ENCODE data around the gene OR10J4. TPM values are rescaled to one million over a fixed set of nuclear protein-coding genes. Genes with fewer than 3 reads are reported as not detected.

OR10J4 gene
- total RNA-seq (not detected), polyA plus RNA-seq (not detected), total RNA-seq (not detected)

GRCh38 chr1:159431904-159432303 lies at the start of gene OR10J4:
TSS of gene OR10J4 (plus strand) at chr1:159432204.
- no peaks in the 10 kb centered on the region for H3K27me3 ChIP-seq (ENCODE audit: control insufficient read depth in 2 of 2, insufficient read depth in 2 of 2, low read length in 2 of 2)
- no peaks in the 10 kb centered on the region for H3K36me3 Mint-ChIP-seq
- H3K27me3 Mint-ChIP-seq: peaks cover 0 to 21% (median 17%) of the 10 kb centered on the region in 5 donors
- no peak within 1 kb of the TSS for H3K27ac Mint-ChIP-seq
- no peaks in the 10 kb centered on the region for H3K4me1 Mint-ChIP-seq
- peaks cover 0 to 1% (median 0%) of the 10 kb centered on the region in 11 donors for H3K9me3 Mint-ChIP-seq
- H3K36me3 ChIP-seq (ENCODE audit: control insufficient read depth in 2 of 3, insufficient read depth in 3 of 3, low read length in 3 of 3): no peaks in the 10 kb centered on the region
- intact Hi-C loops (cut with micrococcal nuclease): no loop called here
- DNase-seq: no peak
- H3K9me3 ChIP-seq (ENCODE audit: control insufficient read depth in 2 of 3, low read length in 3 of 3): no peaks in the 10 kb centered on the region
- H3K4me3 ChIP-seq (ENCODE audit: low read length): no peak within 1 kb of the TSS
- H3K27ac ChIP-seq (ENCODE audit: low read depth, low read length): no peak within 1 kb of the TSS
- no peak within 1 kb of the TSS for H3K4me3 Mint-ChIP-seq
- ChIA-PET POLR2A (no interaction called here), CTCF (no interaction called here)
- ATAC-seq: no peak
- H3K4me1 ChIP-seq (ENCODE audit: control insufficient read depth in 2 of 2, insufficient read depth in 2 of 2, low read length in 2 of 2): no peaks in the 10 kb centered on the region

- Mint-ChIP-seq H3K27me3 (peaks cover 0 to 23% (median 4%) of the 10 kb centered on the region in 5 donors), H3K4me1 (no peaks in the 10 kb centered on the region), H3K27ac (no peak overlapping the region), H3K9me3 (peaks cover 0 to 11% (median 4%) of the 10 kb centered on the region in 11 donors), H3K4me3 (no peak overlapping the region), H3K36me3 (no peaks in the 10 kb centered on the region)
- H3K36me3 ChIP-seq (ENCODE audit: control insufficient read depth in 2 of 3, insufficient read depth in 3 of 3, low read length in 3 of 3): no peaks in the 10 kb centered on the region
- H3K4me3 ChIP-seq (ENCODE audit: low read length): no peak overlapping the region
- H3K9me3 ChIP-seq (ENCODE audit: control insufficient read depth in 2 of 3, low read length in 3 of 3): no peaks in the 10 kb centered on the region
- intact Hi-C loops (cut with micrococcal nuclease): no loop called here
- no peaks in the 10 kb centered on the region for H3K27me3 ChIP-seq (ENCODE audit: control insufficient read depth in 2 of 2, insufficient read depth in 2 of 2, low read length in 2 of 2)
- ChIA-PET CTCF (no interaction called here), POLR2A (no interaction called here)
- no peak for ATAC-seq
- H3K27ac ChIP-seq (ENCODE audit: low read depth, low read length): no peak overlapping the region
- no peaks in the 10 kb centered on the region for H3K4me1 ChIP-seq (ENCODE audit: control insufficient read depth in 2 of 2, insufficient read depth in 2 of 2, low read length in 2 of 2)
- DNase-seq: no peak
These were observed 25.2 kb upstream of the OR10J4 start for GRCh38 chr1:159406821-159407220.

- Histone ChIP-seq H3K4me3 (ENCODE audit: low read length) (no peak overlapping the region), H3K27me3 (ENCODE audit: control insufficient read depth in 2 of 2, insufficient read depth in 2 of 2, low read length in 2 of 2) (no peaks in the 10 kb centered on the region), H3K36me3 (ENCODE audit: control insufficient read depth in 2 of 3, insufficient read depth in 3 of 3, low read length in 3 of 3) (no peaks in the 10 kb centered on the region), H3K4me1 (ENCODE audit: control insufficient read depth in 2 of 2, insufficient read depth in 2 of 2, low read length in 2 of 2) (no peaks in the 10 kb centered on the region), H3K9me3 (ENCODE audit: control insufficient read depth in 2 of 3, low read length in 3 of 3) (no peaks in the 10 kb centered on the region), H3K27ac (ENCODE audit: low read depth, low read length) (no peak overlapping the region)
- peaks cover 0 to 12% (median 4%) of the 10 kb centered on the region in 11 donors for H3K9me3 Mint-ChIP-seq
- ChIA-PET POLR2A (interaction anchor here (0.6 kb wide), 1 partner anchor 145 kb away, joined by 3 read pairs; no protein-coding TSS in a partner anchor), CTCF (no interaction called here)
- ATAC-seq (no peak), DNase-seq (no peak)
- no peak overlapping the region for H3K27ac Mint-ChIP-seq
- no peak overlapping the region for H3K4me3 Mint-ChIP-seq
- H3K27me3 Mint-ChIP-seq: peaks cover 0 to 19% (median 4%) of the 10 kb centered on the region in 5 donors
- H3K4me1 Mint-ChIP-seq: no peaks in the 10 kb centered on the region
- intact Hi-C loops (cut with micrococcal nuclease): no loop called here
- H3K36me3 Mint-ChIP-seq: no peaks in the 10 kb centered on the region
These were observed 23.1 kb upstream of the OR10J4 start for GRCh38 chr1:159408862-159409400.

GRCh38 chr1:159421821-159422220 lies 10.2 kb upstream of the OR10J4 start:
- H3K36me3 ChIP-seq (ENCODE audit: control insufficient read depth in 2 of 3, insufficient read depth in 3 of 3, low read length in 3 of 3): no peaks in the 10 kb centered on the region
- intact Hi-C loops (cut with micrococcal nuclease): no loop called here
- H3K27me3 ChIP-seq (ENCODE audit: control insufficient read depth in 2 of 2, insufficient read depth in 2 of 2, low read length in 2 of 2): peaks cover 0 to 2% of the 10 kb centered on the region in 2 donors
- CTCF ChIA-PET: no interaction called here
- H3K4me3 Mint-ChIP-seq: no peak overlapping the region
- H3K27ac ChIP-seq (ENCODE audit: low read depth, low read length): no peak overlapping the region
- no peaks in the 10 kb centered on the region for H3K4me1 Mint-ChIP-seq
- H3K9me3 ChIP-seq (ENCODE audit: control insufficient read depth in 2 of 3, low read length in 3 of 3): peaks cover 0 to 18% (median 0%) of the 10 kb centered on the region in 3 experiments
- H3K9me3 Mint-ChIP-seq: peaks cover 10 to 54% (median 21%) of the 10 kb centered on the region in 11 donors
- ATAC-seq (no peak), DNase-seq (no peak)
- H3K4me1 ChIP-seq (ENCODE audit: control insufficient read depth in 2 of 2, insufficient read depth in 2 of 2, low read length in 2 of 2): no peaks in the 10 kb centered on the region
- POLR2A ChIA-PET: no interaction called here
- peaks cover 0 to 27% (median 14%) of the 10 kb centered on the region in 5 donors for H3K27me3 Mint-ChIP-seq
- H3K4me3 ChIP-seq (ENCODE audit: low read length): no peak overlapping the region
- no peak overlapping the region for H3K27ac Mint-ChIP-seq
- H3K36me3 Mint-ChIP-seq: peaks cover 0 to 16% (median 2%) of the 10 kb centered on the region in 5 donors

- intact Hi-C loops (cut with micrococcal nuclease): no loop called here
- ChIA-PET POLR2A (no interaction called here), CTCF (no interaction called here)
- Histone ChIP-seq H3K27ac (ENCODE audit: low read depth, low read length) (no peak overlapping the region), H3K27me3 (ENCODE audit: control insufficient read depth in 2 of 2, insufficient read depth in 2 of 2, low read length in 2 of 2) (no peaks in the 10 kb centered on the region), H3K4me3 (ENCODE audit: low read length) (no peak overlapping the region), H3K9me3 (ENCODE audit: control insufficient read depth in 2 of 3, low read length in 3 of 3) (no peaks in the 10 kb centered on the region), H3K36me3 (ENCODE audit: control insufficient read depth in 2 of 3, insufficient read depth in 3 of 3, low read length in 3 of 3) (no peaks in the 10 kb centered on the region), H3K4me1 (ENCODE audit: control insufficient read depth in 2 of 2, insufficient read depth in 2 of 2, low read length in 2 of 2) (no peaks in the 10 kb centered on the region)
- Mint-ChIP-seq H3K36me3 (no peaks in the 10 kb centered on the region), H3K9me3 (peaks cover 0 to 1% (median 0%) of the 10 kb centered on the region in 11 donors), H3K27me3 (peaks cover 0 to 18% (median 5%) of the 10 kb centered on the region in 5 donors), H3K4me1 (no peaks in the 10 kb centered on the region), H3K4me3 (no peak overlapping the region), H3K27ac (no peak overlapping the region)
- DNase-seq: no peak
- no peak for ATAC-seq
These were observed 3.5 kb upstream of the OR10J4 start for GRCh38 chr1:159428536-159428935.

- intact Hi-C loops (cut with micrococcal nuclease): no loop called here
- POLR2A ChIA-PET: no interaction called here
- CTCF ChIA-PET: no interaction called here
These were observed 2.7 kb upstream of the OR10J4 start for GRCh38 chr1:159429074-159429861.

GRCh38 chr1:159430985-159431384 lies 1.0 kb upstream of the OR10J4 start:
- Mint-ChIP-seq H3K9me3 (peaks cover 0 to 1% (median 0%) of the 10 kb centered on the region in 11 donors), H3K27ac (no peak overlapping the region), H3K36me3 (no peaks in the 10 kb centered on the region), H3K4me3 (no peak overlapping the region), H3K4me1 (no peaks in the 10 kb centered on the region), H3K27me3 (peaks cover 0 to 16% (median 13%) of the 10 kb centered on the region in 5 donors)
- Histone ChIP-seq H3K4me1 (ENCODE audit: control insufficient read depth in 2 of 2, insufficient read depth in 2 of 2, low read length in 2 of 2) (no peaks in the 10 kb centered on the region), H3K27me3 (ENCODE audit: control insufficient read depth in 2 of 2, insufficient read depth in 2 of 2, low read length in 2 of 2) (no peaks in the 10 kb centered on the region), H3K9me3 (ENCODE audit: control insufficient read depth in 2 of 3, low read length in 3 of 3) (no peaks in the 10 kb centered on the region), H3K4me3 (ENCODE audit: low read length) (no peak overlapping the region), H3K27ac (ENCODE audit: low read depth, low read length) (no peak overlapping the region), H3K36me3 (ENCODE audit: control insufficient read depth in 2 of 3, insufficient read depth in 3 of 3, low read length in 3 of 3) (no peaks in the 10 kb centered on the region)
- no peak for ATAC-seq
- no peak for DNase-seq
- intact Hi-C loops (cut with micrococcal nuclease): no loop called here
- CTCF ChIA-PET: no interaction called here
- POLR2A ChIA-PET: no interaction called here

More at GRCh38 chr1:159429074-159429861, 2.7 kb upstream of the OR10J4 start:
- DNase-seq (no peak), ATAC-seq (no peak)
- H3K27me3 ChIP-seq (ENCODE audit: control insufficient read depth in 2 of 2, insufficient read depth in 2 of 2, low read length in 2 of 2): no peaks in the 10 kb centered on the region
- no peaks in the 10 kb centered on the region for H3K36me3 Mint-ChIP-seq
- H3K9me3 Mint-ChIP-seq: peaks cover 0 to 1% (median 0%) of the 10 kb centered on the region in 11 donors
- H3K36me3 ChIP-seq (ENCODE audit: control insufficient read depth in 2 of 3, insufficient read depth in 3 of 3, low read length in 3 of 3): no peaks in the 10 kb centered on the region
- no peak overlapping the region for H3K4me3 ChIP-seq (ENCODE audit: low read length)
- no peaks in the 10 kb centered on the region for H3K4me1 ChIP-seq (ENCODE audit: control insufficient read depth in 2 of 2, insufficient read depth in 2 of 2, low read length in 2 of 2)
- no peak overlapping the region for H3K27ac Mint-ChIP-seq
- no peaks in the 10 kb centered on the region for H3K9me3 ChIP-seq (ENCODE audit: control insufficient read depth in 2 of 3, low read length in 3 of 3)
- H3K27ac ChIP-seq (ENCODE audit: low read depth, low read length): no peak overlapping the region
- H3K4me3 Mint-ChIP-seq: no peak overlapping the region
- H3K27me3 Mint-ChIP-seq: peaks cover 0 to 16% (median 5%) of the 10 kb centered on the region in 5 donors
- no peaks in the 10 kb centered on the region for H3K4me1 Mint-ChIP-seq
